Skeletal muscle tissue (tissue), 4 donors: ENCODE measurements around the gene TGDS. TPM values are rescaled to one million over a fixed set of nuclear protein-coding genes. Genes with fewer than 3 reads are reported as not detected.

Source experiments
- H3K27ac ChIP-seq: one replicate; pipeline ENCODE4 v1.7.0; 2013; ENCODE audit warnings: mild to moderate bottlenecking, low read depth, low read length, inconsistent platforms
- H3K27me3 ChIP-seq, 3 donors: one replicate each; pipeline ENCODE4 v1.7.0; 2013; ENCODE audit warnings: low read length in 3 of 3; ENCODE audit not compliant: control insufficient read depth in 3 of 3, insufficient read depth in 3 of 3
- H3K36me3 ChIP-seq, 3 donors: one replicate each; pipeline ENCODE4 v1.7.0; 2013; ENCODE audit warnings: low read length in 3 of 3; ENCODE audit not compliant: control insufficient read depth in 3 of 3, insufficient read depth in 3 of 3
- H3K4me1 ChIP-seq, 3 donors: one replicate each; pipeline ENCODE4 v1.7.0; 2013; ENCODE audit warnings: low read length in 3 of 3, mild to moderate bottlenecking in 3 of 3; ENCODE audit not compliant: control insufficient read depth in 3 of 3, insufficient read depth in 3 of 3
- H3K4me3 ChIP-seq, 3 donors: one replicate each; pipeline ENCODE4 v1.7.0; 2013; ENCODE audit warnings: low read length in 3 of 3
- H3K9ac ChIP-seq, 3 donors: one replicate each; pipeline ENCODE4 v1.7.0; 2013; ENCODE audit warnings: low read length in 3 of 3, mild to moderate bottlenecking in 3 of 3, moderate library complexity in 2 of 3, low read depth in 1 of 3
- H3K9me3 ChIP-seq, 3 donors: one replicate each; pipeline ENCODE4 v1.7.0; 2013; ENCODE audit warnings: low read length in 3 of 3; ENCODE audit not compliant: control insufficient read depth in 3 of 3
- total RNA-seq: library from RNA; depleted of rRNA; stranded (reverse); fragments of >200 nt; gene quantifications from one replicate; pipeline ENCODE4 v1.2.3, GENCODE V29; 2014
- donor health status: Osteomylitis.

The TGDS gene
- total RNA-seq, 1 donor from 2014 or later = 12.0 TPM

GRCh38 chr13:94524407-94524806 lies 71.5 kb downstream of the TGDS start:
- H3K4me3 ChIP-seq = no peak overlapping the region
- H3K9ac ChIP-seq = no peak overlapping the region
- H3K9me3 ChIP-seq = no peaks in the 10 kb centered on the region
- no peak overlapping the region for H3K27ac ChIP-seq
- no peaks in the 10 kb centered on the region for H3K27me3 ChIP-seq
- H3K36me3 ChIP-seq = no peaks in the 10 kb centered on the region
- no peaks in the 10 kb centered on the region for H3K4me1 ChIP-seq

Other genes with a start within 250 kb of the TGDS start
- under 0.01 TPM for gene DCT, start 116.5 kb downstream of the TGDS start, total RNA-seq
- gene GPR180, start 5.7 kb upstream of the TGDS start, total RNA-seq = 6.3 TPM
- not detected for gene SOX21, start 116.4 kb upstream of the TGDS start, total RNA-seq